GM19025 (cell line): ENCODE results near the gene OR10A2.
"Not testable (repeated sequence)": the region's sequence is repeated elsewhere in the genome, so short reads cannot be mapped to it uniquely, and the experiment has no call there.

Experiments used
- ATAC-seq: cut with Tn5 transposase; IDR thresholded peaks from one replicate; pipeline ENCODE4 v1.9.1; 2021; ENCODE audit warnings: mild to moderate bottlenecking, low read depth, moderate library complexity; ENCODE audit not compliant: unreplicated experiment

The OR10A2 gene

GRCh38 chr11:6862961-6863360 lies at the start of gene OR10A2:
OR10A2 (plus strand) TSS chr11:6863057; CDS start chr11:6869755, 6,698 bp downstream.
- no peak for ATAC-seq

GRCh38 chr11:6813656-6814055 lies 49.2 kb upstream of the OR10A2 start:
- no peak for ATAC-seq

- no peak for ATAC-seq
Measured at GRCh38 chr11:6817694-6818093, 45.2 kb upstream of the OR10A2 start.

- ATAC-seq: no peak
Measured at GRCh38 chr11:6818967-6819366, 43.9 kb upstream of the OR10A2 start.

GRCh38 chr11:6824136-6824823 lies 38.6 kb upstream of the OR10A2 start:
- ATAC-seq: no peak

GRCh38 chr11:6825231-6825744 lies 37.6 kb upstream of the OR10A2 start:
- no peak for ATAC-seq

- no peak for ATAC-seq
Measured at GRCh38 chr11:6828103-6828502, 34.8 kb upstream of the OR10A2 start.

GRCh38 chr11:6833356-6833755 lies 29.5 kb upstream of the OR10A2 start:
- ATAC-seq: no peak

- ATAC-seq: no peak
Measured at GRCh38 chr11:6834021-6834420, 28.8 kb upstream of the OR10A2 start.

GRCh38 chr11:6841694-6842093 lies 21.2 kb upstream of the OR10A2 start:
- no peak for ATAC-seq

GRCh38 chr11:6843670-6844069 lies 19.2 kb upstream of the OR10A2 start:
- ATAC-seq: no peak

GRCh38 chr11:6844356-6844755 lies 18.5 kb upstream of the OR10A2 start:
- no peak for ATAC-seq

GRCh38 chr11:6845383-6845782 lies 17.5 kb upstream of the OR10A2 start, which contains the start of gene OR10A5:
OR10A5 (plus strand) TSS chr11:6845683; CDS start chr11:6845683, 0 bp downstream.
- no peak for ATAC-seq

- no peak for ATAC-seq
Measured at GRCh38 chr11:6850526-6850925, 12.3 kb upstream of the OR10A2 start.

- ATAC-seq: not testable (repeated sequence)
Measured at GRCh38 chr11:6854801-6855200, 8.1 kb upstream of the OR10A2 start.

GRCh38 chr11:6855971-6856541 lies 6.8 kb upstream of the OR10A2 start:
- ATAC-seq: no peak

- ATAC-seq: peak; percentile 55
Measured at GRCh38 chr11:6856871-6857270, 6.0 kb upstream of the OR10A2 start.

GRCh38 chr11:6864438-6864837 lies 1.6 kb downstream of the OR10A2 start:
- ATAC-seq: no peak

- no peak for ATAC-seq
Measured at GRCh38 chr11:6871278-6871677, 8.4 kb downstream of the OR10A2 start.

- ATAC-seq: no peak
Measured at GRCh38 chr11:6875761-6876160, 12.9 kb downstream of the OR10A2 start.

- no peak for ATAC-seq
Measured at GRCh38 chr11:6876325-6876724, 13.5 kb downstream of the OR10A2 start, which contains the start of gene OR10A4. OR10A4 (plus strand) TSS chr11:6876625; CDS start chr11:6876648, 23 bp downstream.

- no peak for ATAC-seq
Measured at GRCh38 chr11:6876914-6877313, 14.1 kb downstream of the OR10A2 start.
